Activated naive CD4-positive, alpha-beta T cell (primary cell): ENCODE measurements around the gene FMNL2.
"Not testable (repeated sequence)": the region's sequence is repeated elsewhere in the genome, so short reads cannot be mapped to it uniquely, and the experiment has no call there.

Experiments
- DNase-seq, 4 experiments: peaks; one replicate each; lab custom pipeline; 2025; lab: John Stamatoyannopoulos, UW

The FMNL2 gene

GRCh38 chr2:152497481-152498052, 162.6 kb downstream of the FMNL2 start:
- DNase-seq: no peak

GRCh38 chr2:152499331-152499816, 164.4 kb downstream of the FMNL2 start:
- no peak for DNase-seq

- DNase-seq: no peak
Measured at GRCh38 chr2:152499896-152500735, 165.1 kb downstream of the FMNL2 start.

- no peak for DNase-seq
Measured at GRCh38 chr2:152500772-152501171, 165.8 kb downstream of the FMNL2 start.

- DNase-seq: no peak
Measured at GRCh38 chr2:152501666-152502065, 166.7 kb downstream of the FMNL2 start.

GRCh38 chr2:152504618-152505017, 169.6 kb downstream of the FMNL2 start:
- DNase-seq: no peak

GRCh38 chr2:152505495-152505906, 170.5 kb downstream of the FMNL2 start:
- DNase-seq: no peak

- DNase-seq: no peak
Measured at GRCh38 chr2:152506843-152507242, 171.9 kb downstream of the FMNL2 start.

- DNase-seq: no peak
Measured at GRCh38 chr2:152507907-152508306, 172.9 kb downstream of the FMNL2 start.

GRCh38 chr2:152508446-152508845, 173.5 kb downstream of the FMNL2 start:
- no peak for DNase-seq

GRCh38 chr2:152509772-152510491, 175.0 kb downstream of the FMNL2 start:
- no peak for DNase-seq

GRCh38 chr2:152510621-152511020, 175.6 kb downstream of the FMNL2 start:
- DNase-seq: no peak

- DNase-seq: no peak
Measured at GRCh38 chr2:152511981-152512380, 177.0 kb downstream of the FMNL2 start.

- no peak for DNase-seq
Measured at GRCh38 chr2:152513029-152513428, 178.1 kb downstream of the FMNL2 start.

- DNase-seq: no peak
Measured at GRCh38 chr2:152513681-152514080, 178.7 kb downstream of the FMNL2 start.

- DNase-seq: no peak
Measured at GRCh38 chr2:152518034-152518433, 183.1 kb downstream of the FMNL2 start.

- DNase-seq: no peak
Measured at GRCh38 chr2:152518641-152519580, 183.9 kb downstream of the FMNL2 start.

GRCh38 chr2:152519581-152519952, 184.6 kb downstream of the FMNL2 start:
- no peak for DNase-seq

- no peak for DNase-seq
Measured at GRCh38 chr2:152520759-152521158, 185.8 kb downstream of the FMNL2 start.

- not testable (repeated sequence) for DNase-seq
Measured at GRCh38 chr2:152522446-152522845, 187.5 kb downstream of the FMNL2 start.

GRCh38 chr2:152523091-152523490, 188.1 kb downstream of the FMNL2 start:
- DNase-seq: no peak
